Activated CD4-positive, alpha-beta T cell treated with anti-CD3 and anti-CD28 coated beads, Interleukin-10, Interleukin-2, amounts not matched to agents 100 ng/mL and 50 ng/mL, durations not matched to agents 16 hours and 8 hours (primary cell): ENCODE results near the gene SCNN1A.

Experiments used
- DNase-seq: peaks from one replicate; pipeline ENCODE4 v3.0.0-alpha.2; 2020

The SCNN1A gene

DNA sequence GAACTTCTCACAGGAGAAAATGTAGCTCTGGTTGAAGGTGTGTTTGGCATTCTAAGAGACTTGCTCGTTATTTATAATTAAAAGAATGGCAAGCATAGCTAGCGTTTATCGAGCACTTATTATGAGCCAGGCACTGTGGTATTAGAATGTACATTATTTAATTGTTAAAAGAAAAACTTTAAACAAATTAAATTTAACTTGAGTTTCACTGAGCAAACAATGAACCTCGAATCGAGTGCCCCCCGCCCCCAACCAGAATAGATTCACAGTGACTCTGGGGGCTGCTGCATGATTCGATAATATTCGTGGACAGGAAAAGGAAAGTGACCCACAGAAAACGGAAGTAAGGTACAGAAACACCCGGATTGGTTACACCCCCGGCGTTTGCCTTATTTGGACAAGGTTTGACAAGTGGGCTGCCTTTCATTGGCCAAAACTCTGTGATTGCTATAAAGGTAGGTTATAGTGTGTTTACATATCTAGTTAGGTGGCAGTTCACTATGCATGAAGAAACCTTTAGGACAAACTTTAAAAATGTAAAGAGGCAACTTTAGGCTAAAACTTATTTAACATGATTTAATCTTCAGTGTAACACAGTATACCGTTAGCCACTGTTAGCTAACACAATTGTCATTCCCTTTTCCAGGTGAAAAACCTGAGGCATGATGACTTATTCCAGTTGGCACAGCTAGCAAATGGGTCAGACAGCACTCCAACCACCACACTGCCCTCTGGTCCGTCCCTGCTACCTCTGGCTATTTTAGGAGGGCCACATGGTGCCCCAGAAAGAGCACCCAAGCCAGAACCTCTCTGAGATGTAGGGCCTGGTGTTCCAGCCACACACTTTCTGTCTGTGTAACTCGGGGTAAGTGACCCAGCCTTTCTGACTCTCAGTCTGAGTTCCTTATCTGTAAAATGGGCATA, 7.1 kb downstream of the SCNN1A start:
- DNase-seq, result peak; percentile 24

DNA sequence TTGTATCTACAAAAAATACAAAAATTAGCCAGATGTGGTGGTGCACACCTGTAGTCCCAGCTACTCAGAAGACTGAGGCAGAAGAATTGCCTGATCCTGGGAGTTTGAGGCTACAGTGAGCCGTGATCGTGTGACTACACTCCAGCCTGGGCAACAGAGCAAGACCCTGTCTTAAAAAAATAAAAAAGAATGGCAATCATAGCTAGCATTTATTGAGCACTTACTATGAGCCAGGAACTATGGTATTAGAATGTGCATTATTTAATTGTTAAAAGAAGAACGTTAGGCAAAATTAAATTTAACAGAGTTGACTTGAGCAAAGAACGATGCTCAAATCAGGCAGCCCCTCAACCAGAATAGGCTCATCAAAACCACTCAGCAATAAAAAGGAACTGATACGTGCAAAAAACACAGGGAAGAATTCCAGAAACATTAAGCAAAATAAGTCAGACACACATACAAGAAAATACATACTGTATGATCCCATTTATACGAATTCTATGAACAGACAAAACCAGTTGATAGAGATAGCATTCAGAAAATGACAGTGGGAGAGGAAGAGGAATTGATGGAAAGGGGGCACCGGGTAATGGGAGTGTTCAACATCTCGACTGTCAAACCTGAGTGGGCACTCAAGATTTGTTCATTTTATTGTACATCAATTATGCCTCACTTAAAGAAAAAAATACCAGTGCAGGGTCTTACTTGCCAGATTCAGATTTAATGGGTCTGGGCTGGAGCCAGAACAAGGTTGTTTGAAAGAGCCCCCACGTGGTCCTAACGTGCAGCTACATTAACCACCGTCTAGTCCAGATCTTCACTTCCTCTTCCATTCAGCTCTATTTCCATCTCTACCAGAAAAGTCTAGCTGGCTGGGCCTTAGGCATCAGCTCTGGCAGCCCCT, 8.0 kb downstream of the SCNN1A start:
- peak; percentile 53 for DNase-seq

DNA sequence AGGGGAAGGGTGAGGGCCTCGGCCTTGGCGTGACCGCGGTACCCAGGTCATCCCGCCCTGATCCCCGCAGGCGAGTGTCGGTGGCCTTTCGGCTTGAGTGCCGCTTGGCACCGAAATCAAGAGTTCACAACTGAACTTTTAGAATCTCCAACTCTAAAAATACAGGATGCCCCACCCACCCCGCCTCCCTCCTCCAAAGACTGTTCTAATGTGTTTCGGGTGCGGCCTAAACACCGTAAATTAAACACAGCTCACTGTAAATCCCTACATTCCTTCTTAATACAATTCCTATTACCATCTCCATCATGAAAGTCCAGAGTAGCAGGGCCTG, 11.4 kb downstream of the SCNN1A start:
- DNase-seq, result no peak

DNA sequence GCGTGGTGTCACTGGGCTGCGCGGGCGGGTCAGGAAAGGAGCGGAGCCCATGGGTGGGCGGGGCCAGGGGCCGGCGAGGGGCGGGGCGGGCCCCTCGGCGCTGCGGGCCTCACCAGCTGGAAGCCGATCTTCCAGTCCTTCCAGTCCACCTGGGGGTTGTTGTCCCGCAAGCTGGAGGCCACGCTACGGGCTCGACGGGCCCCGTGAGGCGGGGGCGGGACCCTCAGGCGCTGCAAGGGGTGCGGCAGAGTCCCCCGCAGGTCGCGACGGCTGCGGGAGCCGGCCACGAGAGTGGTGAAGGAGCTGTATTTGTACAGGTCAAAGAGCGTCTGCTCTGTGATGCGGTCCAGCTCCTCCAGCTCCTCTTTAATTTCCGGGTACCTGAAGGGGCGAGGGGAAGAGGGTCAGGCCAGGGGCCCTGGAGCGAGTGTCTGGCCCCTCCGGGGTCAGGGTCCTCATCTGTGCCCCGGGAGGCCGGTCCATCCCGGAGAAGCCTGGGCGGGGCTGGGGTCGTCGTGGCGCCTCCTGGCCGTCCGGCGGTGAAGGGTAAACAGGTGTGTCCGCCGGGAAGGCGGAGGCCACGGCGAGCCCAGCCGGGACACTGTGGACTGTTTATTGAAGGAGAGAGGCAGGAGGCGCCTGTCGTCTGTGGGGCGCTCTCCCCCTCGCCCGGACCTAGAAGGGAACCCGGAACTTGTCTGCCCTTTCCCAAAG, 11.9 kb downstream of the SCNN1A start:
- peak; percentile 66 for DNase-seq

DNA sequence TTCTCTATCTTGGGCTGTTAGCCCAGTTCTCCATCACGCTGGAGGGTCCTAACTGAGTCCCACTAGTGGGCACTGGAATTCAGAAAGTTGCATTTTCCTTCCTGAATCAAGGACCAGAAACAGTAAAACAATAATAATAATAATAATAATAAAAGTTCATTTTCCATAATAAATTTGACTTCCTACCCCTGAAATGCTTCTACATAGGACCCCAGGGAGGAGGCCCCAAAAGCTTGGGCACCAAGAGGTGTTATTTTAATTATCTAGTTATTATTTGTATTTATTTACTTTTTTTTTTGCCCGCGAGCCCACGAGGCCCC, 12.4 kb downstream of the SCNN1A start:
- DNase-seq, result no peak

DNA sequence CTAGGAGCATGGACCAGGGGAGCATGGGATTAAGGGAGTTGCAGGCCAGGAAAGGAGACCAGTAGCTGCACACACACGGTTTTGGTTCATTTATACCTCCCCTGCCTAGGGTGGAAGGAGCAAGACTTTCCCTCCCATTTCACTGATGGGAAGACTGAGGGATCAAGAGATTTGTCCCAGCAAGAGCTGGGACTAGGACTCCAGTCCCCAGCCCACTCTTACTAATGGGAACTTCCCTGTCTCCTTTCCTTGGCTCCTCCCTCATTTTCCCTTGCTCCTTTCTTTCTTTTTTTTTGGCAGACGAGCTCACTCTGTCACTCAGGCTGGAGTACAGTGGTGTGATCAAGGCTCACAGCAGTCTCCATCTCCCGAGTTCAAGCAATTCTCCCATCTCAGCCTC, 13.0 kb downstream of the SCNN1A start:
- DNase-seq, result no peak

DNA sequence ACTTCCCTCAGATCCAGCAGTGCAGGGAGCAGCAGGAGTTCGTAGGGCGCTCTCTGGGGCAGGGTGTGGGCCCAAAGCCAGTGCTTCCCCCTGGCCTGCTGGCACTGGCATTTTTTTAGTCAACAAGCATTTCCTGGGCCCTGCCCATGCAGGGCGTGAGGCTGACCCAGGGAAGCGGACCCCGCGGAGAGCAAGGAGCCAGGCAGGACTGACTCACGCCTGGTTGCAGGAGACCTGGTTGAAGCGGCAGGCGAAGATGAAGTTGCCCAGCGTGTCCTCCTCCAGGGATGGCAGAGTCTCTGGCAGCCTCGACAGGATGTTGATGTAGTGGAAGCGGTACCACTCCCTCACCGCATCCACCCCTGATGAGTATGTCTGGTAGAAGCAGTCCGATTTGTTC, 13.5 kb downstream of the SCNN1A start:
- peak; percentile 22 for DNase-seq

DNA sequence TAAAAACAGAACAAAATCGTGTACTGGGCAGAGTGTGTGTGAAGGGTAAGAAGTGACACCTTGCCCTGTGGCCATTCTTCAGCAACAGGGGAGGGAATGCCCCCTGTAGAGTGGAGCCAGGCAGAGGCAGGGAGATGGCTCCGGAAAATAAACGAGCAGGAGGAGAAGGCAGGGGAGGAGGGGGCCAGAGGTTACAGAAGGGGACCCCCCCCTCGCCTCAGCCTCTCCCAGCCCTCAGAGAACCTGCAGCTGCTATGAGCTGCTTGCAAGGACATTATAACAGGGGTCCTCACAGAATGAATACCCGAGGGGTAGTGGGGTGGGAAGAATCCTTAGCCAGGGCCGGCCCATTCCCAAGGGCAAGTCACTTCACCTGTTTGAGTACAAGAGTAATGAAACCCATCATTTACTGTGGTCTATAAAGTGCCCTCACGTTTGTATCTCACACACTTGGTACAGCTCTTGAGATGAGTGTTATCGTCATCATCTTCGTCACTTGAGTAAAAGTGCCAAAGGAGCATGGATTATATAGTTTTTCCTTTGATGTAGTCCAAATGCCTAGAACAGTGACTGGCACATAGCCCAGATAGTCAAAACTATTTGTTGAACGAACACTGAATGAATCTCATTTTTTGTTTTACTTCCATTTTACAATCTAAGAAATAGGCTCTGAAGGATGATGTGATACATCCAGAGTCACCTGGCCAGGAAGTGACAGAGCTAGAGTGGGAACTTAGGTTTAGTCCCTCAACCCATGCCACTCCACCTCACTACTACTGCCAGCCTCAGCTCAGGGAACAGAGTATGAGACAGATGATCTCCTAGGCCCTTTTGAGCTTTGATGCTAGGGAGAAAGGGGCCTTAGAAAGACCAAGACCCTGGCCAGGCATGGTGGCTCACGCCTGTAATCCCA, 14.5 kb downstream of the SCNN1A start:
- DNase-seq, result peak; percentile 30

DNA sequence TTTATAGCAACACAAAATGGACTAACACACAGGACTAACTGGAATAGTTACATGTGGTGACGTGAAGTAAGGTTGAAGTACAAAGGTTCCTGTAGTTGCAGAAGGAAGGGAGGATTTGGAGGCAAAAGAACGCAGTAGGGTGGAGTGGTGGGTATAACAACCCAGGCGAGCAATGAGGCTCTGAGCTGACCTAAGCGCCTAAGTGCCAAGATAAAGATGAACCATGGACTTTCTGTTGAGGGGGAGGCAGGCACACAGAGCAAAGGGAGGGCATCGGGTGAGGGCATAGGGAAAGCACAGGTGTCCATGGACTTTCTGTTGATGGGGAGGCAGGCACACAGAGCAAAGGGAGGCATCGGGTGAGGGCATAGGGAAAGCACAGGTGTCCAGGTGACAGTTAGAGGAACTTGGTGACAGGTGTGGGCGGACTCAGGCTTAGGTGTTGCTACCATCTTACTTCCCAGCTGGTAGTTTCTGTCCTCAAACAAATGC, 15.2 kb downstream of the SCNN1A start:
- DNase-seq, result no peak

DNA sequence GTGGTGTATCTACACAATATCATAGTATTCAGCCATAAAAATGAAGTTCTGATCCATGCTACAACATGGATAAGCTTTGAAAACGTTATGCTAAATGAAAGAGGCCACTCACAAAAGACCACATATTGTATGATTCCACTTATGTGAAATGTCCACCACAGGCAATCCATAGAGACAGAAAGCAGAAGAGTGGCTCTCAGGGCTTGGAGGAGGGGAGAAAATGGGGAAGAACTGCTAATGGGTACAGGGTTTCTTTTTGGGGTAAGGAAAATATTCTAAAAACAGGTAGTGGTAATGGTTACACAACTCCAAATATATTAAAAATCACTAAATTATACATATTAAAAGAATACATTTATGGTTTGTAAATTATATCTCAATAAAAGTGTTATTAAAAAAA, 16.5 kb downstream of the SCNN1A start:
- no peak for DNase-seq

DNA sequence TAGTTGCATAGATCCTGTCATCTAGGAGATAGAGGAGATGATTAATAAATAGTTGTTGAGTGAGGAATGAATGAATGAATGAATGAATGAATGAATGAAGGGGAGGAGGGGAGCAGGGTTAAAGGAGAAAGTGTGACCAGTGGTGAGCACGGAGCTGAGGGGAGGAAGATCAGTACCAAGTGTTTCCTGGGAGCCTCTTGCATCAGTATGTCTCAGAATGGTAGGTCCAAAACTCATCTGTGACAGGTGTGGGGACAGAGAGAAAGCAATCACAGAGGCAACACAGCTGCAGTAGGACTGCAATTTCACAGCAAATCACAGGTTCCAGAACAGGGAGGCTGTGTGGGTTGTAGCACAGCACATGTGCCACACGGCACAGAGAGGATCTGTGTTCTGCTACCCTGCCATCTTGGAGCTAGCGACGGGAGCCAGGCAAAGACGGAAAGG, 19.0 kb downstream of the SCNN1A start:
- no peak for DNase-seq

DNA sequence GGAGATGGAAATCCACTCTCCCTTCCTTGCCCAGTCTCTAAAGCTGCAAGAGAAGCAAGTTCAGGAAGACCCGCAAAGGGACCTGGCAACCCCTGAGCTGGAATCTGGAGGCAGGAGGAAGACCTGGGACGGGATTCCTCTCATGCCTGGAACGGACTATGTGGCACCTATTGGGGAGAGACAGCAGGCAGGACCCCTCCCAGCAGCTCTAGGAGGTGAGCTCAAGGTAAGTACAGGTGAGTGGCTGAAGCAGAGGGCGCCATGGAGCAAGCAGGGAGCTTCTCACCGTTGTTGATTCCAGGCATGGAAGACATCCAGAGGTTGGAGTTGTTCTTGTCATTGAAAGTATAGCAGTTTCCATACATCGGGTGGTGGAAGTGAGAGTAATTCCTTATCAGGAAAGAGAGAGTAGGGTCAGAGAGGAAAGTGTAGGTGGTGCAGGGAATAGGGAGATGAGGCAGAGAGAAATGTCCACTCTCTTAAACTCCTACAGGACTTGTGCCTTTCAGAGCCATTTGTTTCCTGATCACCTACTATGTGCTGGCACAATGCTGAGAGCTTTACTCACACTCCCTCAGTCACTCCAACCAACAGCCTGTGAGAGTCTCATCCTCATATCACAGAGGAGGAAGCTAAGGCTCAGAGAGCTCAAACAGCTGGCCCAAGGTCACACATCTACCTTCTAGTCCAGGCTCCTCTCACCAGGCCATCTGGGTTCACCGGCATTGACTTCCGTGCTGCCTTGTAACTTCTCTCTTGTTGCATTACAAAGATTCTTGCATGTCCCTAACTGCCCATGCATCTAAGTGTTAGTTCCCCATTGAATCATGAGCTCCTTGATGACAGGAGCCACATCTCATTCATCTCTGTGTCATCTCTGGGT, 19.6 kb downstream of the SCNN1A start:
- DNase-seq, result no peak

DNA sequence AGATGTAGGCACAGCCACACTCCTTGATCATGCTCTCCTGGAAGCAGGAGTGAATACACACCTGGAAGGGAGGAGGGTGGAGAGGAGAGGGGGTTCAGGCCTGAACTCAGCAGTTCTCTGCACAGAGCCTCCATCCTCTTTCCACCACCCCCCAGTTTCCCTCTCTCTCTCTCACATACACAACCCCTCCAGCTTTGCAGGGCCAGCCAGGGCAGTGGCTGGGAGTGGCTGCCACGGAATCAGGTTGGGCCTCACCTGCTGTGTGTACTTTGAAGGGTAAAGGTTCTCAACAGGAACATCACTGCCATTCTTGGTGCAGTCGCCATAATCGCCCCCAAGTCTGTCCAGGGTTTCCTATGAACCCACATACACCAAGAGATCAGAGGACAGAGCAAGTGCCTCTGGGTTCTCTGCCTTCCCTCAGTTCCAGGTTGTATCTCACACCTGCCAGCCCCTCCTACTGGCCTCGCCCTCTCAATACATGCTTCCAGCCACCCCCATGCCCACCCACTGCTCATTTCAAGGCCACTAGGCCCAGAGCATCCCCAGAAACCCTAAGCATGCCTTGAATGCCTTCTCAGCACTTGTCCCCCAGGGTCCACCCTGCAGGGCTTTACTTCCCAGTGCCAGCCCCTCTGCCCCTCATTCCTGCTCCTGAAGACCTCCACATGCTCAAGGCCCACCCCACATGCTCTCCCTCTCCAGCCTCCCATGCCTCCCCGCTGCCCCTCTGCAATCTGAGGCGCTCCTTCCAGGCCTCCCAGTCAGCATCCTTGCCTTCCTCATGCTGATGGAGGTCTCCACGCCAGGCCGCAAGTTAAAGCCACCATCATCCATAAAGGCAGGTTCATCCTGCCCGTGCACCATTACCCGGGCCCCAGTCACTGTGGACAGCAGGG, 20.6 kb downstream of the SCNN1A start:
- no peak for DNase-seq

DNA sequence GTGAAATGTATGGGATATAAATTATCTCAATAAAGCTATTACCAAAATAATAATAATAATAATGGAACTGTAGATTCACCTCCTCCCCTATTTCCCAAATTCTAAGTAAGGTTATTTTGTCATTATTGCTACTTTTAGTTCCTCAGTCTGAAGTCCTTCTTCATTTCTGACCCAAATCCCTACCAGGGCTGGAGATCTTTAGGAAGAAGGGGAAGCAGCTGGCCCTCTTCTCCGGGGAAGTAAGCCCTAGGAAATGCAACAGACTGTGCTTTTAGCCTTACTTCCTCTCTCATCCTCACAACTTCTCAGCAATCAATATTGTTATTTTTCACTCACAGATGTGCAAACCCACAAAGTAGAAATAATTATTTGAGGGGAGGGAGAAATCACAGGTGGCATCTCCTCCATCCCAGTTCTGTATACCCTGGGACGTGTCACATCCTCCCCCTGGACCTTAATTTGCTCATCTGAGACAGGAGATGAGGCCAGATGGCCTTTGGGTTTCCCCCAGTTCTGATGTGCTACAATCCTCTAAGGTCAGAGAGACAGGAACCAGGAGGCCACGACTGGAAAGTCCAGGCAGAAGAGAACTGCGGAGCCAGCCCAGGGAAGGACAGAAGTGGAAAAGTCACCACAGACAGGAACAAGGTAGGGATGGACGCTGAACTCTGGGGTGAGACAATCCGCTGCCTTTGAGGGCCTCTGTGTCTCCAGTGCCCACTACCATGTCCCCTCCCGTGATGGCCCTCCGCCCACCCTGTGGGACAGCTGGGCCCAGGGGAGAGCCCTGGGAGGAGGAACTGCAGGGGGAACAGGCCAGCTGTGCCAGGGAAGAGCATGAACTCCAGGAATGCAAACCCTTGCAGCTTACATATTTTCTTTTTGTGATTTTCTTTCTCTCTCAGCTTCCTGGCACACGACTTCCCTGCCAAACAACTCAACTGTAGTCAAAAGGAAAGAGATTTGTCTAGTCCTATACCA, 22.9 kb downstream of the SCNN1A start:
- DNase-seq, result no peak

DNA sequence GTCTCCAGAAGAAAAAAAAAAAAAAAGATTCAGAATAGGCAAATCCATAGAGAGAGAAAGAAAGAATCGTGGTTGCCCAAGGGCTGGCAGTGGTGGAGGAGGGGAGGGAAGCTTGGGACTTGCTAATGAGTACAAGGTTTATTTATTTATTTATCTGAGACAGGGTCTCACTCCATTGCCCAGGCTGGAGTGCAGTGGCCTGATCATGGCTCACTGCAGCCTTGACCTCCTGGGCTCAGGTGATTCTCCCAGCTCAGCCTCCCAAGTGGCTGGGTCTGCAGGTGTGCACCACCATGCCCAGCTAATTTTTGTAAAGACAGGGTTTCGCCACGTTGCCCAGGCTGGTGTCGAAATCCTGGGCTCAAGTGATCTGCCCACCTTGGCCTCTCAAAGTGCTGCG, 23.7 kb downstream of the SCNN1A start:
- DNase-seq, result no peak

DNA sequence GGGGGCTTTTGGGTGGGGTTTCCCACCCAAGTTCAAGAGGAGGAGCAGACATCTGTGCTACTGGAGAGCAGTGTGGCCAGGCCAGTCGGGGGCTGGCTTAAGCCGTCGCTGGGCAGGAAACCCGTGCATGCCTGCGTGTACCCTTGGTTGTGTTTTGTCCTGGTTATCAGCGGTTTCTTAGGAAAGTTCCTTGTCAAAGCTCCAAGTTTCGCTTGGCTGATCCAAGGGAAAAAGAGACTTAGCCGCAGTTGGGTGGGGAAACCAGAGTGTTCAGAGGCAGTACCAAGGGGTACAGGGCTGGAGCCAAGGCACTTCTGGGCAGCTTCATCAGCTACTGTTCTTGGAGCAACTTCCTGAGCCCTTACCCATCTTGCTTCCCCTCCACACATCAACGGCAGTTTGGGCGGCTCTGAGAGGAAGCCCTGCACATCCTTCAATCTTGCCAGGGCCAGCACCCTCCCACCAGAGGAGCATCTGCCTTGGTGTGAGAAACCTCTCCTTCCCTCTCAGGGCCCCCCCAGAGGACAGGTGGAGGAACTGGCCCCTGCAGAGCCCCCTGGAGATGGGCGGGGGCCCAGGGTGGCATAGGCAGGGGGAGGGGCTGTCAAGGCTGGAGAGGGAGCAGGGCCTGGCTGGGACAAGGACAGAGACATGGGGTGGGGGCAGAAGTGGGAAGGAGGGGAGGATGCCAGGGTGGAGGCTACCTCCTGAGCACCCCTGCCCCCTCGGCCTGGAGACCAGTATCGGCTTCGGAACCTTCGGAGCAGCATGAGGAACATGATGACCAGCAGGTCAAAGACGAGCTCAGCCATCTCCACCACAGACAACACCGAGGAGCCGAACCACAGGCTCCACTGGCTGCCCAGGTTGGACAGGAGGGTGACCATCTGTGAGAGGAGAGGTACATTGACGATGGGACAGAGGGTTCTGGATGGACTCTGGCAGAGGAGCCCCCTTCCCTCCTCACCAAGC, 27.7 kb downstream of the SCNN1A start:
- no peak for DNase-seq

DNA sequence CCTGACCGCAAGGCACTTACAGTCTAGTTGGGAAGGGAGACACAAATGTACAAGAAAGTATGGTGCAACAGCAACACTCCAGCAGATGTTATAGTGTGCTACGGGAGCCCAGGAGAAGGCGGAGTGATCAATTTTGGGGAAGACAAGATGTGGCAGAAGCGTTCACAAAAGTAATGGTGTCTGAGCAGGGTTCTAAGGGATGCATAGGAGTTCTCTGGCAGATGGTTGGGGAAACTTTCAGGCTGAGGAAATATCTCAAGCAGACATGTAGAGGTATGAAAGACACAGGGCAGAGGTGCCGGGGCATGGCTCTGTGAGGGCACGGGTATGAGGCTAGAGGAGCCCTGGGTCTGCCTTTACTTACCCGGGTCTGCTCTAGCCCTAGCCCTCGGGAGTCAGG, 28.4 kb downstream of the SCNN1A start:
- no peak for DNase-seq
